BLaER1 treated with 17β-estradiol and CSF1 and Interleukin-3, amounts not matched to agents 10 nM and 100 nM (cell line): ENCODE data around the gene SFN.
"Not testable (repeated sequence)": the region's sequence is repeated elsewhere in the genome, so short reads cannot be mapped to it uniquely, and the experiment has no call there.

Experiments
- H3K27ac ChIP-seq, 11 experiments: shearing (Covaris generic); formaldehyde crosslinking; 2 replicates each; pipeline ENCODE4 v1.8.1; 2022
- H3K27me3 ChIP-seq, 11 experiments: shearing (Covaris generic); formaldehyde crosslinking; 2 replicates each; pipeline ENCODE4 v1.8.1; 2022
- H3K36me3 ChIP-seq, 11 experiments: shearing (Covaris generic); formaldehyde crosslinking; 2 replicates each; pipeline ENCODE4 v1.8.1; 2022
- H3K4me1 ChIP-seq, 10 experiments: shearing (Covaris generic); formaldehyde crosslinking; 2 replicates each; pipeline ENCODE4 v1.8.1; 2022
- H3K4me2 ChIP-seq, 11 experiments: shearing (Covaris generic); formaldehyde crosslinking; 2 replicates each; pipeline ENCODE4 v1.8.1; 2022
- H3K4me3 ChIP-seq, 10 experiments: shearing (Covaris generic); formaldehyde crosslinking; 2 replicates each; pipeline ENCODE4 v1.8.1; 2022
- H3K9ac ChIP-seq, 11 experiments: shearing (Covaris generic); formaldehyde crosslinking; 2 replicates each; pipeline ENCODE4 v1.8.1; 2022
- H3K9me3 ChIP-seq, 11 experiments: shearing (Covaris generic); formaldehyde crosslinking; replicated peaks in 1 of 11; 2 replicates each; pipeline ENCODE4 v1.8.1; 2022
- H4K20me1 ChIP-seq, 11 experiments: shearing (Covaris generic); formaldehyde crosslinking; 2 replicates each; pipeline ENCODE4 v1.8.1; 2022
- Cebpa-rat ChIP-seq, 11 experiments: shearing (Covaris generic); IDR thresholded peaks; 2 replicates each; pipeline ENCODE4 v1.8.1; 2022

Gene SFN

DNA sequence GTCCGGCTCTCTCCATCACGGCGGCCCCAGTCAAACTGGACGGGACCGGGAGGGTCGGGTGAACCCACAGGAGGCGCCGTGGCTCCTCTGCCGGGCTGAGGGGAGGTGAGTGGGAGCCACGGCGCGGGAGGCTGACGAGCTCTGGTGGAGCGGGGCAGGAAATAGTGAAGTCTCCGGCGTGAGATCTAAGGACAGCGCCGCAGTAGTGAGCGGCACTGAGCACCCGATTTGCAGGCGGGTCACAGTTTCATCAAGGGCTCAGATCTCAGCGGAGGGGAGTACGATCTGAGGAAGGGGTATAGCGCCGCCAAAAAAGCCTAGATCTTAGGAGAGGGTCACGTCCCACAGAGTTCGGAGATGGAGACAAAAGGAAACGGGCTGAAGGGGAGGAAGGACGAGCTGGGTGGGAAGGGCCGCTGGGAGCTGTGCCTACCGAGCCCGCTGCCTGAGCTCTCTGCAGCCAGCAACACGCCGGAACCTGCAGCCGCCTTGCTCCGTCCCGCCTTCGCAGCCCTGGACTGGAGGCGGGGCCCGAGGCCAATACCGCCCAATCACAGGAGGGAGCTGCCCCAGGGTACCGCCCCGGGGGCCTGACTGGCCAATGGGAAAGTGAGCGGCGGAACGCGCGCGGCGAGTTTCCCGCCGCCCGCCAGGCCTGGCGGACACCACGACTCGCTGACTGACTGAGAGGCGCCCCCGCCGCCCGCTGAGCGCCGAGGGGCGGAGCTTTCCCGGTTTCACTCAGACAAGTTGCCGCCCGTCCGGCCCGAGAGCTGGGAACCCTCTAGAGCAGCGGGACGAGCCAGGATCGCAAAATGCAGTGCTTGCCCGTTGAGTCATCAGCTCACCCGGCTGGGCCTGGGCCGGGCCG lies 1.9 kb downstream of the SFN start:
- Histone ChIP-seq H3K27ac (peak overlapping the region; percentile 45 to 92 (median 85); a peak in 21 of 22 replicates), H3K27me3 (no peaks in the 10 kb centered on the region), H3K9ac (peak overlapping the region; percentile 77 to 91 (median 88)), H4K20me1 (no peaks in the 10 kb centered on the region), H3K36me3 (no peaks in the 10 kb centered on the region), H3K4me2 (peak overlapping the region; percentile 93 to 100 (median 99)), H3K4me1 (peaks cover 15 to 39% (median 31%) of the 10 kb centered on the region in 10 experiments), H3K9me3 (no peaks in the 10 kb centered on the region), H3K4me3 (peak overlapping the region; percentile 64 to 79 (median 72))
- TF ChIP-seq Cebpa-rat (IDR thresholded peaks at IDR 0.05), result no peak

- not testable (repeated sequence) for H3K4me1 ChIP-seq, H3K9me3 ChIP-seq, H3K27ac ChIP-seq, H3K4me3 ChIP-seq, H3K9ac ChIP-seq, H3K27me3 ChIP-seq, H3K4me2 ChIP-seq
- peaks cover 0 to 14% (median 10%) of the 10 kb centered on the region in 11 experiments; a peak in 9 of 22 replicates for H4K20me1 ChIP-seq
- H3K36me3 ChIP-seq, result peaks cover 18 to 35% (median 31%) of the 10 kb centered on the region in 11 experiments
Measured at GRCh38 chr1:26873097-26873496, 10.1 kb downstream of the SFN start.

DNA sequence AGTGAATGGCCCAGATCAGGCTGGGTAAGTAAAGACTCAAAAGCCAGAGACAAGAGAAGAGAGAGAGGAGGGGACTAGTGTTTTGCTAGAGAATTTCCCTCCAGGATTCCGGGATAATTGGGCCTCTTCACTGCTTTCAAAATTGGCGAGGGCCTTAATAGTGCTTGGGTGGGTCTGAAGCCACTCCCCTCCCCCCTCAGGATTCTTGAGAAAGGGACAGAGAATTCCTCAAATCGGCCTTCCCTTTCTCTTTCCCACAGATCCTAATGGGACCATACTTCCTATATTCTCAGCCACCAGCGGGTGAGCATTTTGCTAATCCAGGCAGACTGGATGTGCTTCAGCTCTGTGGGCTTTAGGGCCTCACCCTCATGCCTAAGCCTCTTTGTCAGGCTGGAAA lies 11.9 kb downstream of the SFN start:
- no peaks in the 10 kb centered on the region for H3K4me1 ChIP-seq
- peaks cover 36 to 53% (median 48%) of the 10 kb centered on the region in 11 experiments for H3K36me3 ChIP-seq
- peaks cover 6 to 32% (median 17%) of the 10 kb centered on the region in 11 experiments; a peak in 16 of 22 replicates for H4K20me1 ChIP-seq
- no peaks in the 10 kb centered on the region for H3K9me3 ChIP-seq
- no peak for TF ChIP-seq Cebpa-rat (IDR thresholded peaks at IDR 0.05)
- H3K4me3 ChIP-seq, result no peak overlapping the region
- no peak overlapping the region for H3K4me2 ChIP-seq
- H3K9ac ChIP-seq, result peak overlapping the region in 5 of 11 experiments; percentile 2 to 32 (median 17); a peak in 4 of 22 replicates
- H3K27me3 ChIP-seq, result no peaks in the 10 kb centered on the region
- H3K27ac ChIP-seq, result no peak overlapping the region

DNA sequence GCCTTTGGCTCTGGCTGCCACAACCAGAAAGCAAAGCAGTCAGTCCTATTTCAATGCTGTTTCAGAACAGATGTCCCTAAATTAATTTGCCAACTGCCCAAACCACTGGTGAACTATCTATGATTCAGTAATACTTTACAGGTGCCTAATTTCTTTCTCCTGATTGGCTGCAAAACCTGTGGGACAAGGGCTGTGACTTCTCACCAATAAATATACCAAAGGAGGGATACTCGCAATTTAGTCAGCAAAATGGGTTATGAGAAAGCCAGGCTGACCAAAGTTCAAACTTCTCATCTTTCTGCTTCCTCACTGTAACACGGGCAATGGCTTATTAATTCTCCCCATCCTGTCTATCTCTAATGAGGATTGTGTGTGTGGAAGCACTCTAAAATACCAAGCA lies 14.4 kb downstream of the SFN start:
- Histone ChIP-seq H4K20me1 (peaks cover 6 to 53% (median 37%) of the 10 kb centered on the region in 11 experiments; a peak in 18 of 22 replicates), H3K4me2 (no peak overlapping the region), H3K9ac (peak overlapping the region in 5 of 11 experiments; percentile 2 to 48 (median 11); a peak in 4 of 22 replicates), H3K9me3 (no peaks in the 10 kb centered on the region), H3K4me1 (no peaks in the 10 kb centered on the region), H3K4me3 (no peak overlapping the region), H3K36me3 (peaks cover 60 to 78% (median 73%) of the 10 kb centered on the region in 11 experiments), H3K27me3 (no peaks in the 10 kb centered on the region), H3K27ac (no peak overlapping the region)
- no peak for TF ChIP-seq Cebpa-rat (IDR thresholded peaks at IDR 0.05)

- no peaks in the 10 kb centered on the region for H3K4me1 ChIP-seq
- no peak overlapping the region for H3K4me2 ChIP-seq
- no peak overlapping the region for H3K27ac ChIP-seq
- H4K20me1 ChIP-seq, result peaks cover 6 to 76% (median 47%) of the 10 kb centered on the region in 11 experiments; a peak in 18 of 22 replicates
- H3K27me3 ChIP-seq, result no peaks in the 10 kb centered on the region
- no peak for TF ChIP-seq Cebpa-rat (IDR thresholded peaks at IDR 0.05)
- H3K4me3 ChIP-seq, result no peak overlapping the region
- no peak overlapping the region; a peak in 1 of 22 replicates for H3K9ac ChIP-seq
- H3K36me3 ChIP-seq, result peaks cover 85 to 98% (median 96%) of the 10 kb centered on the region in 11 experiments
- H3K9me3 ChIP-seq, result no peaks in the 10 kb centered on the region
Measured at GRCh38 chr1:26879793-26880192, 16.8 kb downstream of the SFN start.

DNA sequence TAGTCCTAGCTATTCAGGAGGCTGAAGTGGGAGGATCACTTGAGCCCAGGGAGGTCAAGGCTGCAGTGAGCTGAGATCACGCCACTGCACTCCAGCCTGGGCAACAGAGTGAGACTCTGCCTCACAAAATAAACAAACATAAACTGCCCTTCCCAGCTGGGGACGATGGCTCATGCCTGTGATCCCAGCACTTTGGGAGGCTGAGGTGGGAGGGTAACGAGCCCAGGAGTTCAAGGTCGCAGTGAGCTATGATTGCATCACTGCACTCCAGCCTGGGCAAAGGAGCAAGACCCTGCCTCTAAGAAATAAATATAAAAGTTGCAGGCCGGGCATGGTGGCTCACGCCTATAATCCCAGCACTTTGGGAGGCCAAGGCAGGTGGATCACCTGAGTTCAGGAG lies 18.7 kb downstream of the SFN start:
- Histone ChIP-seq H4K20me1 (peaks cover 6 to 91% (median 54%) of the 10 kb centered on the region in 11 experiments; a peak in 18 of 22 replicates), H3K36me3 (peaks cover 94 to 99% (median 97%) of the 10 kb centered on the region in 11 experiments)
- not testable (repeated sequence) for H3K9me3 ChIP-seq, H3K27me3 ChIP-seq, H3K4me2 ChIP-seq, H3K9ac ChIP-seq, H3K4me3 ChIP-seq, H3K27ac ChIP-seq, H3K4me1 ChIP-seq

GRCh38 chr1:26882696-26883463 lies 19.9 kb downstream of the SFN start:
- TF ChIP-seq Cebpa-rat (IDR thresholded peaks at IDR 0.05), result no peak
- no peak overlapping the region for H3K4me2 ChIP-seq
- peaks cover 90 to 99% (median 96%) of the 10 kb centered on the region in 11 experiments for H3K36me3 ChIP-seq
- no peaks in the 10 kb centered on the region for H3K9me3 ChIP-seq
- no peak overlapping the region for H3K4me3 ChIP-seq
- peaks cover 10 to 93% (median 63%) of the 10 kb centered on the region in 11 experiments; a peak in 18 of 22 replicates for H4K20me1 ChIP-seq
- no peak overlapping the region for H3K27ac ChIP-seq
- no peaks in the 10 kb centered on the region for H3K27me3 ChIP-seq
- no peak overlapping the region; a peak in 2 of 22 replicates for H3K9ac ChIP-seq
- H3K4me1 ChIP-seq, result peaks cover 0 to 2% (median 0%) of the 10 kb centered on the region in 10 experiments; a peak in 5 of 20 replicates

- H3K9me3 ChIP-seq, result no peaks in the 10 kb centered on the region
- peaks cover 12 to 74% (median 50%) of the 10 kb centered on the region in 11 experiments; a peak in 16 of 22 replicates for H4K20me1 ChIP-seq
- H3K4me2 ChIP-seq, result no peak overlapping the region
- H3K27me3 ChIP-seq, result no peaks in the 10 kb centered on the region
- no peak overlapping the region for H3K4me3 ChIP-seq
- H3K9ac ChIP-seq, result 0 out of 22 replicates have a peak overlapping the region, but pooled peaks of 1 of the 11 experiments have one; percentile 34
- H3K4me1 ChIP-seq, result peaks cover 14 to 25% (median 22%) of the 10 kb centered on the region in 10 experiments
- peaks cover 67 to 87% (median 78%) of the 10 kb centered on the region in 11 experiments for H3K36me3 ChIP-seq
- no peak overlapping the region for H3K27ac ChIP-seq
- TF ChIP-seq Cebpa-rat (IDR thresholded peaks at IDR 0.05), result no peak
Measured at GRCh38 chr1:26887125-26887524, 24.2 kb downstream of the SFN start.

DNA sequence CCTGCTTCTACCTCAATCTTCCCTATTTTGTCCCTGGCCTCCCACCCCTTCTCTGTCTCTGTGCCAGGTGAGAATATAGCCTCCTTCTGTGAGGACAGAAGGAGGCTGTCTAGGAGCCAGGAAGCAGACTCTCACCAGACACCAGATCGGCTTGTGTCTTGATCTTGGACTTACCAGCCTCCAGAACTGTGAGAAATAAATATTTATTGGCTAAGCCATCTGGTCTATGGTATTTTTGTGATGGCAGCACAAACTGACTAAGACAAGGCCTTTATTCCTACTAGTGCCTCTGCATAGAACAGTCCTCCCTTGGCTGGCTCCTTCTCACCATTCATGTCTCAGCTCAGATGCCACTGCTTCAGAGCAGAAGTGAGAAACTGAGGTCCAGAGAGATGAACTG lies 25.3 kb downstream of the SFN start:
- Histone ChIP-seq H3K9ac (peak overlapping the region; percentile 19 to 97 (median 91); a peak in 17 of 22 replicates), H3K4me1 (peaks cover 14 to 25% (median 22%) of the 10 kb centered on the region in 10 experiments), H3K4me3 (0 out of 20 replicates have a peak overlapping the region, but pooled peaks of 1 of the 10 experiments have one; percentile 99), H3K27ac (no peak overlapping the region; a peak in 1 of 22 replicates), H3K4me2 (peak overlapping the region in 8 of 11 experiments; percentile 86 to 98 (median 95); a peak in 13 of 22 replicates), H3K9me3 (no peaks in the 10 kb centered on the region), H4K20me1 (peaks cover 12 to 63% (median 42%) of the 10 kb centered on the region in 11 experiments; a peak in 16 of 22 replicates), H3K27me3 (no peaks in the 10 kb centered on the region), H3K36me3 (peaks cover 67 to 87% (median 78%) of the 10 kb centered on the region in 11 experiments)
- no peak for TF ChIP-seq Cebpa-rat (IDR thresholded peaks at IDR 0.05)
